GM06990 (cell line): ENCODE measurements around the gene ABCA9.

ENCODE experiments used
- DNase-seq: peaks from one replicate; pipeline ENCODE4 v3.0.0-alpha.2; 2011; ENCODE audit not compliant: insufficient read length; ENCODE audit errors: extremely low read depth
- H3K27me3 ChIP-seq: replicated peaks from 2 replicates; pipeline ENCODE4 v1.6.0; 2011; ENCODE audit warnings: low read length; ENCODE audit not compliant: control insufficient read depth, insufficient read depth
- H3K36me3 ChIP-seq: 2 replicates; pipeline ENCODE4 v1.5.1; 2011; ENCODE audit warnings: low read length; ENCODE audit not compliant: control insufficient read depth, insufficient read depth
- H3K4me3 ChIP-seq: replicated peaks from 2 replicates; pipeline ENCODE4 v1.5.1; 2011; ENCODE audit warnings: low read depth, mild to moderate bottlenecking, control low read depth, low read length
- CTCF ChIP-seq: IDR thresholded peaks from 2 replicates; pipeline ENCODE4 v1.5.1; 2011; ENCODE audit warnings: low read length, control low read depth, mild to moderate bottlenecking, inconsistent platforms; ENCODE audit not compliant: insufficient read depth, poor library complexity, severe bottlenecking

The ABCA9 gene

GRCh38 chr17:69057280-69057679, 3.4 kb downstream of the ABCA9 start:
- no peaks in the 10 kb centered on the region for H3K36me3 ChIP-seq
- no peaks in the 10 kb centered on the region for H3K27me3 ChIP-seq
- no peak for TF ChIP-seq CTCF
- no peak overlapping the region for H3K4me3 ChIP-seq
- DNase-seq = no peak

DNA sequence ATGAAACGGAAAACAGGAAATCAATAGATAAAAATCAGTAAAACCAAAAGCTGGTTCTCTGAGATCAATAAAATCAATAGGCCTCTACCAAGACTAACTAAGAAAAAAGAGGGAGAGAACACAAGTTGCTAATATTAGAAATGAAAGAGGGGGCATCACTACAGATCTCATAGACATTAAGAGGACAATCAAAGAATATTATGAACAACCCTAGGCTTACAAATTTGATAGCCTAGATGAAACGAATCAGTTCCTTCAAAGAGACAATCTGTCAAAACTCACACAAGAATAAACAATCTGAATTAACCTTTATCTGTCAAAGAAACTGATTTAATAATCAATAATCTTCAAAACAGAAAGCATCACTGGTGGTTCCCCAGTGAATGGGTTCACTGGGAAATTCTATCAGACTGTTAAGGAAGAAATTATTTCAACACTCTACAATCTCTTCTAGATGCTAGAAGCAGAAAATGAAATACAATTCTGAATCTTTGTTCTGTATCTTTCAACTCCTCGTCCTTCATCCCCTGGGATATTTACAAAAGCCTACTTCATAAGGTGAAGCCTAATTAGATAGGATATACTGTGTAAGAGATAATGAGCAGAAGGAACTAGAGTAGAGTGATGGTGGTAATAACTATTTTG, 4.4 kb downstream of the ABCA9 start:
- no peaks in the 10 kb centered on the region for H3K27me3 ChIP-seq
- TF ChIP-seq CTCF = no peak
- no peaks in the 10 kb centered on the region for H3K36me3 ChIP-seq
- H3K4me3 ChIP-seq = no peak overlapping the region
- DNase-seq = no peak

DNA sequence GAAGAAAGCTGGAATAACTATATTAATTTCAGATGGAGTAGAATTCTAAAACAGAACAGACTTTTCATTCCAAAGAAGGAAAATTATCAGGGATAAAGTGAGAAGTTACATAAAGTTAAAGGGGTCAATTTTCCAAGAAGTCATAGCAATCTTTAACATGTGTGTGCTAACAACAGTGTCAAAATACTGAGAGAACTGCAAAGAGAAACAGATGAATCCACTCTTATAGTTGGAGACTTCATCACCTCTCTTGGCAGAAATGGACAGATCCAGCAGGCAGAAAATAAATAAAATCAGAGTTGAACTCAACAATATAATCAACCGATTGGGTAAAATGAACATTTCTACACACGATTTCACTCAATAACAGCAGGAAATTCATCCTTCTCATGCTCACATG, 5.4 kb downstream of the ABCA9 start:
- Histone ChIP-seq H3K36me3 (no peaks in the 10 kb centered on the region), H3K27me3 (no peaks in the 10 kb centered on the region), H3K4me3 (no peak overlapping the region)
- TF ChIP-seq CTCF = no peak
- DNase-seq = no peak

- no peaks in the 10 kb centered on the region for H3K27me3 ChIP-seq
- TF ChIP-seq CTCF = no peak
- DNase-seq = no peak
- no peak overlapping the region for H3K4me3 ChIP-seq
- H3K36me3 ChIP-seq = no peaks in the 10 kb centered on the region
These were observed 9.5 kb downstream of the ABCA9 start for GRCh38 chr17:69050999-69051775.

DNA sequence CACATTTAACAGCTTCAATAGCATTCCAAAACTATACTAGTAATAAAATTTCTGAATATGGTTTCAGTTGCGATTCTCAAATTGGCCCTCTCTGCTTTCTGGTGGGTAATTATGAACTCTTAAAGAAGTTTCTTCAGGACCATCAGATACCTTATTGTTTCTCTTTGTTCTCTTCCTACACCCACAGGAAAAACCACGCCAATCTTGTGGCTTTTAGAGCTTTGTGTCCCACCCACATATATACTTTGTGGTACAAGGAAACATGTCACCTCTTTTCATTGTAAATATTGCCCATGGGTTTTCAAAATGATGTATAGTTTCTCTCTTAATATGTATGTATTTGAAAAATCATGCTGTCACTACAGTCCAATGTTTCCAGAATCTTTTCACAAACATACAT, 12.1 kb downstream of the ABCA9 start:
- no peak for TF ChIP-seq CTCF
- no peaks in the 10 kb centered on the region for H3K27me3 ChIP-seq
- no peaks in the 10 kb centered on the region for H3K36me3 ChIP-seq
- no peak overlapping the region for H3K4me3 ChIP-seq
- DNase-seq = peak; percentile 3
